GM19099 (cell line): ENCODE data around the gene CARS1.

ENCODE experiments used
- POLR2A ChIP-seq: IDR thresholded peaks from 3 replicates; pipeline ENCODE4 v1.6.1; 2011; ENCODE audit warnings: low read depth; ENCODE audit not compliant: insufficient read length; ENCODE audit errors: extremely low read depth

CARS1 gene

GRCh38 chr11:3083321-3083720 is 26.1 kb upstream of the CARS1 start:
- TF ChIP-seq POLR2A: no peak

GRCh38 chr11:3081386-3081751 is 24.1 kb upstream of the CARS1 start:
- no peak for TF ChIP-seq POLR2A

GRCh38 chr11:3080733-3081385 is 23.6 kb upstream of the CARS1 start:
- no peak for TF ChIP-seq POLR2A

- TF ChIP-seq POLR2A: no peak
These were observed 22.9 kb upstream of the CARS1 start for GRCh38 chr11:3080104-3080503.

DNA sequence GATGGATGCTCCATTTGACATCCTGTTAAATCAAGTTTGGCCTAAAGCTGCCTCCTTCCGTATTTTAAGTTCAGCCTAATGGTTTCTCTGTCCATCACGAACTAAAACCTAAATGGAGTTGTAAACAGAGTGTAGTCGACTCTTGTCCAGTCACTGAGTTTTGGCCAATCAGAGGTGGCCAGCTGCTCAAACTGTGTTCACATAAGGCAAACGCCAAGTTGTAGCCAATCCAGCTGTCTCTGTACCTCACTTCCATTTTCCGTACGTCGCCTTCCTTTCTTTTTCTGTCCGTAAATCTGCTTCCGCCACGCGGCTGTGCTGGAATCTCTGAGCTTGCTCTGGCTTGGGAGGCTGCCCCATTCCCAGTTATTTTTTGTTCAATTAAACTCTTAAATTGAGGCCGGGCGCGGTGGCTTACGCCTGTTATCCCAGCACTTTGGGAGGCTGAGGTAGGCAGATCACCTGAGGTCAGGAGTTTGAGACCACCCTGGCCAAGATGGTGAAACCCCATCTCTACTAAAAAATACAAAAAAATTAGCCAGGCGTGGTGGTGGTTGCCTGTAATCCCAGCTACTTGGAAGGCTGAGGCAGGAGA is 20.7 kb upstream of the CARS1 start:
- TF ChIP-seq POLR2A: no peak

GRCh38 chr11:3077189-3077836 is 20.1 kb upstream of the CARS1 start:
- TF ChIP-seq POLR2A: no peak

GRCh38 chr11:3074912-3075589 is 17.8 kb upstream of the CARS1 start:
- TF ChIP-seq POLR2A: no peak

GRCh38 chr11:3073029-3073435 is 15.8 kb upstream of the CARS1 start:
- TF ChIP-seq POLR2A: no peak

GRCh38 chr11:3069425-3069824 is 12.2 kb upstream of the CARS1 start:
- no peak for TF ChIP-seq POLR2A

- no peak for TF ChIP-seq POLR2A
These were observed 3.3 kb upstream of the CARS1 start for GRCh38 chr11:3060436-3061025.

DNA sequence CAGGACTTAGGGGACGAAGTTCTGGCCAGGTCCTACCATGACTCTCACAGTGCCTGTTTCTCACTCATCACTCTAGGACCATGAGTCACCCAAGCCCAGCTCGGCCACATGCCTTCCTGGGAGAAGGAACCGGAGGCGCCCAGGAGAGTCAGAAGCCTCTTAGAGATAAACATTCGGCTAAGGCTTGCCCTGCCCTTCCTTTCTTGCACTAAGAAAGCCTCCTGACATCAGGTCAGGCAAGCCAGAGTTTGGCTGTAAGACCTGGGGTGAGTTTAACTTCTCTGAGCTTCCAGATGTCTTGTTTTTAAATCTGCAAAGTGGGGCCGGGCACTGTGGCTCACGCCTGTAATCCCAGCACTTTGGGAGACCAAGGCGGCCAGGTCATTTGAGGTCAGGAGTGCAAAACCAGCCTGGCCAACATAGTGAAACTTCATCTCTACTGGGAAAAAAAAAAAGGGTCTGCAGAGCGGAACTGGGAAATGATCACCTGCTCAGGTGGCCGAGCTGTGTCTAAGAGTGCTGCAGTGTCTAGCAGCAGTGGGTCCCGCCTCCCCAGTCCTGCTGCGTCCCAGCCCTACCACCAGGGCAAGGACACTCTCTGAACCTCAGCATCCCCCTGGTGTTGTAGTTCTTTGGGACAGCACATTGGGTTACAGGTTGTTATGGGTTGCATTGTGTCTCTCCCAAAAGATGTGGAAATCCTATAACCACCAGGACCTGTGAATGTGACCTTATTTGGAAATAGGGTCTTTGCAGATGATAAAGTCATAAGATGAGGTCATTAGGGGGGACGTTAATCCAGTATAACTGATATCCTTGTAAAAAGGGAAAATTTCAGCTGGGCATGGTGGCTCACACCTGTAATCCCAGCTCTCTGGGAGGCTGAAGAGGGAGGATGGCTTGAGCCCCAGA is 1.8 kb upstream of the CARS1 start:
- TF ChIP-seq POLR2A: no peak

- no peak for TF ChIP-seq POLR2A
These were observed 741 bp downstream of the CARS1 start for GRCh38 chr11:3056296-3057068.

DNA sequence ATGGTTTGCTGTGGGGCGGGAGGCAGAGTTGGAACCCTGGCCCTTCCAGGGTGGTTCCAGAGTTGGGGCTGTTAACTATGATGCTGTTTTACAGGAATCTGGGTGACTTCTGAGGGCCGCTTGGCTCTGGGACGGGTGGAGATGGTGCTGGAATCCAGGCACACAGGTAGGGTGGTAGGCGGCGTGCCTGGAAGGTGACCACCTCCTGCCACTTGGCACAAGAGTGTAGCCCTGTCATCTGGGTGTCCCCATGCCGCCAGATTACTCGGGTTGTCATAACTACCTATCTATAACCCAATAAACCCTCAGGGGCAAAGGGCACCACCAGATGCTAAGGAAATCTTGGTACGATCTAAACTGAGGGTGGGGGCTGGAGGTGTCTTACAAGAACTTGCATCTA is 1.3 kb downstream of the CARS1 start:
- TF ChIP-seq POLR2A: no peak

- TF ChIP-seq POLR2A: no peak
These were observed 4.7 kb downstream of the CARS1 start for GRCh38 chr11:3052567-3052966.
